C4-2B (cell line): ENCODE results near the gene KAZN.

Experiments
- H3K27ac ChIP-seq: fragments of 450-650 bp; 2 replicates; pipeline ENCODE4 v1.5.1; 2017
- ZFX ChIP-seq: fragments of 450-650 bp; IDR thresholded peaks from 2 replicates; pipeline ENCODE4 v1.6.1; 2017
- TF ChIP-seq, protein P1 (sequence below): fragments of 450-650 bp; conservative IDR thresholded peaks from 2 replicates; pipeline ENCODE4 v1.5.1; 2017; ENCODE audit warnings: mild to moderate bottlenecking

Gene KAZN

DNA sequence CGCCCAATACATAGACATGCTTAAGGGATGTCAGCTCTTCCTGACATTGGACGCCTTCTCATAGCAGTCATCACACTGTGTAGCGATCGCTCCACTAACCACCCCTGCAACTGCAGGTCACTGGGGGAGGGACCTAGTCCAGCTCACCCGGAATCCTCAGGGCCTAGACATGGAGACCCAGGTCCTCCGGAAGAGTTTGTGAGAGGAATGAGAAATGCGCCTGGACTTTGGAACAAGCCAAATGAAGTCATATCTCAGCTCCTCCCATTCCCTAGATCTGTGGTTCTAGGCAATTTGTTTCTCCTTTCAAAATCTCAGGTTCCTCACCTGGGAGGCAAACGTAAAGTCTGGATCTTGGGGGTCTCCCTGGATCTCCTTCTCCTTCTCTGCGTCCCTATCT is 253.3 kb downstream of the KAZN start:
- TF ChIP-seq, protein P1, sequence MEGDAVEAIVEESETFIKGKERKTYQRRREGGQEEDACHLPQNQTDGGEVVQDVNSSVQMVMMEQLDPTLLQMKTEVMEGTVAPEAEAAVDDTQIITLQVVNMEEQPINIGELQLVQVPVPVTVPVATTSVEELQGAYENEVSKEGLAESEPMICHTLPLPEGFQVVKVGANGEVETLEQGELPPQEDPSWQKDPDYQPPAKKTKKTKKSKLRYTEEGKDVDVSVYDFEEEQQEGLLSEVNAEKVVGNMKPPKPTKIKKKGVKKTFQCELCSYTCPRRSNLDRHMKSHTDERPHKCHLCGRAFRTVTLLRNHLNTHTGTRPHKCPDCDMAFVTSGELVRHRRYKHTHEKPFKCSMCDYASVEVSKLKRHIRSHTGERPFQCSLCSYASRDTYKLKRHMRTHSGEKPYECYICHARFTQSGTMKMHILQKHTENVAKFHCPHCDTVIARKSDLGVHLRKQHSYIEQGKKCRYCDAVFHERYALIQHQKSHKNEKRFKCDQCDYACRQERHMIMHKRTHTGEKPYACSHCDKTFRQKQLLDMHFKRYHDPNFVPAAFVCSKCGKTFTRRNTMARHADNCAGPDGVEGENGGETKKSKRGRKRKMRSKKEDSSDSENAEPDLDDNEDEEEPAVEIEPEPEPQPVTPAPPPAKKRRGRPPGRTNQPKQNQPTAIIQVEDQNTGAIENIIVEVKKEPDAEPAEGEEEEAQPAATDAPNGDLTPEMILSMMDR: no peak
- no peak for TF ChIP-seq ZFX

DNA sequence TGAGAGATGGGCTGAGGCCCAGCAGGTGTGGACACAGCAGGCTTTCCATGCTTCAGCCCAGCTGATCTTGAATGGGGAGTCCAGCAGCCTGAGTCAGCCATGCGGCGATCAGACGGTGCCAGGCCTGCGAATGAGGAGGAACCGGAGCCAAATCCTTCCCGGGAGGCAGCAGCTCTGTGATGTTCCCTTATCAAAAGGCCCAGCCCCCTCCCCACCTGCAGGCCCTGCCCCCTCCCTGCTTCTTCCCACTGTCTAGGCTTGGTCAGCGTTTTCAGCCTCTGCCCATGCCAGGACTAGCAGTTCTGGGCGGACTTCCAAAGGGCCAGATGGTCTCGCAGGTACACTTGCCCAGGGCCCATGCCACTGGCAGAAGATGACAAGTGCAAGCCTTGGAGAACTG is 253.8 kb downstream of the KAZN start:
- TF ChIP-seq, protein P1: no peak
- TF ChIP-seq ZFX: no peak
- H3K27ac ChIP-seq: no peak overlapping the region

More for the DNA sequence above, 253.3 kb downstream of the KAZN start:
- no peak overlapping the region for H3K27ac ChIP-seq

GRCh38 chr1:14853518-14853917 is 255.0 kb downstream of the KAZN start:
- no peak overlapping the region for H3K27ac ChIP-seq
- TF ChIP-seq, protein P1: no peak
- TF ChIP-seq ZFX: no peak

- no peak for TF ChIP-seq ZFX
- TF ChIP-seq, protein P1: no peak
- H3K27ac ChIP-seq: no peak overlapping the region
Measured at GRCh38 chr1:14855268-14855667, 256.8 kb downstream of the KAZN start.

DNA sequence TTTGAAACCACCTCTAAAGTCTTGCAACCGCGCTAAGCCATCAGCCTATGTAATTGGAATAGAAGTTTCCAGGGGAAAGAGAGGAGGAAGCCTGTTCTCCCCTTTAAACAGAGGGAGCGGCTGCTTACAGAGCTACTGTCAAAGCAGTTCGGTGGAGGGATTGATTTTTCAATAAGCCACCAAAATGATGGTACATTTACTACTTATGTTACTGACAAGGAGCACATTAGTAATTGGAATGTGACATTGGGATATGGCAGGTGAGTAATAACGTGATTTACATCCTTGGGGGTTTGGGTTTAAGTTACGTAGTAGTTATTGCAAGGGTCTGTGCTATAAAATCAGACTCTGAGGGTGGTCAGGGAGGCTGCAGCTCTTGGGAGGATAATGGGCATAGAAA is 257.3 kb downstream of the KAZN start:
- H3K27ac ChIP-seq: no peak overlapping the region
- TF ChIP-seq ZFX: no peak
- TF ChIP-seq, protein P1: no peak

- H3K27ac ChIP-seq: no peak overlapping the region
- TF ChIP-seq, protein P1: no peak
- TF ChIP-seq ZFX: no peak
Measured at GRCh38 chr1:14857436-14858195, 259.1 kb downstream of the KAZN start.

DNA sequence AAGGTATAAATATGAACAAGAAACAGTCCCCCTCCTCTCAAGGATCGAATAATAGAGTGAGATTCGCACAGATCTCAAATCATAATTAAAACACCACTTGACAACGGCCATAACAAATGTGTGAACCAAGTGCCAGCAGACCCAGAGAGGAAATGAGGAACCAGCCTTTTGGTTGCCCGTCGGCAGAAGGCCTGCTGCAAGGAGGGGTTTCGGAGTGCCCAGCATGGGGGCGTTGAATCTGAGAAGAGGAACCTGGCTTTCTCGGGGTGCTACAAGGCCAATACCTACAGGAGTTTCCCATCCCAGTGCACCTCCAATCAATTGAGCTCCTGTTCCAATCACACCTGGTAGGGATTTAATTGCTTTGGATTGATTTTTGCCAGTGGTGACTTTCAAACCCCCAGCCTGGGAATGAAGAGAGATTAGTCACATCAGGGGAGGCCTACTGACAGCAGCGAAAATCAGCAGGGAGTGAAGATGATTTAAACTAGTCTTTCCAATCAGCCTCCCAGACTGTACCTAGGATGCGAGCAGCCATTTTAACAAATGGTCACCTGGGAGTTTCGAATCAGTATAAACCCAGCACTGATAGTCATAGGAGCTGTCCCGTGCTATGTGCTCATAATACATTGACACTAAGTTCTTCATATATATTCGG is 263.8 kb downstream of the KAZN start:
- no peak for TF ChIP-seq ZFX
- TF ChIP-seq, protein P1: no peak
- H3K27ac ChIP-seq: no peak overlapping the region
